A673 (cell line): ENCODE data around the gene DIP2C.

ENCODE experiments used
- EZH2 ChIP-seq: fragments of 200-600 bp; sonication (generic); IDR thresholded peaks from 2 replicates; pipeline ENCODE4 v1.6.1; 2017; ENCODE audit warnings: borderline replicate concordance, low read depth, mild to moderate bottlenecking, mixed read lengths, antibody characterized with exemption, low read length; ENCODE audit not compliant: poor library complexity, severe bottlenecking
- TF ChIP-seq, protein P1 (sequence below): fragments of 300-800, 200-600 bp; sonication (generic); conservative IDR thresholded peaks from 2 replicates; pipeline ENCODE4 v1.5.1; 2017; ENCODE audit warnings: low read depth, mild to moderate bottlenecking, antibody characterized with exemption, low read length, moderate library complexity, mixed read lengths

GRCh38 chr10:530717-531116, 158.8 kb downstream of the DIP2C start:
- TF ChIP-seq, protein P1, sequence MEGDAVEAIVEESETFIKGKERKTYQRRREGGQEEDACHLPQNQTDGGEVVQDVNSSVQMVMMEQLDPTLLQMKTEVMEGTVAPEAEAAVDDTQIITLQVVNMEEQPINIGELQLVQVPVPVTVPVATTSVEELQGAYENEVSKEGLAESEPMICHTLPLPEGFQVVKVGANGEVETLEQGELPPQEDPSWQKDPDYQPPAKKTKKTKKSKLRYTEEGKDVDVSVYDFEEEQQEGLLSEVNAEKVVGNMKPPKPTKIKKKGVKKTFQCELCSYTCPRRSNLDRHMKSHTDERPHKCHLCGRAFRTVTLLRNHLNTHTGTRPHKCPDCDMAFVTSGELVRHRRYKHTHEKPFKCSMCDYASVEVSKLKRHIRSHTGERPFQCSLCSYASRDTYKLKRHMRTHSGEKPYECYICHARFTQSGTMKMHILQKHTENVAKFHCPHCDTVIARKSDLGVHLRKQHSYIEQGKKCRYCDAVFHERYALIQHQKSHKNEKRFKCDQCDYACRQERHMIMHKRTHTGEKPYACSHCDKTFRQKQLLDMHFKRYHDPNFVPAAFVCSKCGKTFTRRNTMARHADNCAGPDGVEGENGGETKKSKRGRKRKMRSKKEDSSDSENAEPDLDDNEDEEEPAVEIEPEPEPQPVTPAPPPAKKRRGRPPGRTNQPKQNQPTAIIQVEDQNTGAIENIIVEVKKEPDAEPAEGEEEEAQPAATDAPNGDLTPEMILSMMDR: no peak
- no peak for TF ChIP-seq EZH2
